Common myeloid progenitor, CD34-positive (primary cell): ENCODE measurements around the gene SHQ1. TPM values are rescaled to one million over a fixed set of nuclear protein-coding genes. Genes with fewer than 3 reads are reported as not detected.

Experiments
- CTCF ChIA-PET: fragments of 350-600 bp; sonication (Branson Sonifier 250); formaldehyde crosslinking; loops from one replicate; lab custom pipeline; 2021; ENCODE audit warnings: antibody characterized with exemption; lab: Charles Lee
- POLR2A ChIA-PET: fragments of 350-600 bp; sonication (Branson Sonifier 250); formaldehyde crosslinking; loops from one replicate; lab custom pipeline; 2021; ENCODE audit warnings: antibody characterized with exemption; lab: Charles Lee
- DNase-seq, 3 donors: peaks; one replicate each; pipeline versions ENCODE4 v3.0.0 to v3.0.0-alpha.2; 2013
- H3K27ac ChIP-seq, 2 experiments: 1 replicate in 1 of 2; 2 replicates in 1 of 2; pipeline ENCODE4 v1.7.0; 2013; ENCODE audit warnings: inconsistent platforms in 2 of 2, low read length in 2 of 2, mild to moderate bottlenecking in 2 of 2, low read depth in 1 of 2, moderate library complexity in 1 of 2; ENCODE audit not compliant: severe bottlenecking in 2 of 2, insufficient read depth in 1 of 2, poor library complexity in 1 of 2
- H3K27me3 ChIP-seq, 5 experiments: replicated peaks in 2 of 5; 1 replicate in 3 of 5; 2 replicates in 2 of 5; pipeline versions ENCODE4 v1.6.1 to v1.7.0; 2013; ENCODE audit warnings: low read length in 4 of 5, mild to moderate bottlenecking in 2 of 5, moderate library complexity in 2 of 5, inconsistent platforms in 1 of 5; ENCODE audit not compliant: insufficient read depth in 5 of 5, control insufficient read depth in 4 of 5
- H3K36me3 ChIP-seq, 4 experiments: 1 replicate in 2 of 4; 2 replicates in 2 of 4; pipeline versions ENCODE4 v1.6.1 to v1.7.0; 2013; ENCODE audit warnings: low read length in 3 of 4, control low read depth in 1 of 4, mild to moderate bottlenecking in 1 of 4; ENCODE audit not compliant: control insufficient read depth in 4 of 4, insufficient read depth in 4 of 4
- H3K4me1 ChIP-seq, 4 experiments: 1 replicate in 3 of 4; 2 replicates in 1 of 4; pipeline versions ENCODE4 v1.6.1 to v1.7.1; 2013; ENCODE audit warnings: low read length in 3 of 4, mild to moderate bottlenecking in 3 of 4, control low read depth in 1 of 4, inconsistent platforms in 1 of 4, moderate library complexity in 1 of 4; ENCODE audit not compliant: control insufficient read depth in 4 of 4, insufficient read depth in 4 of 4; ENCODE audit errors: control extremely low read depth in 1 of 4
- H3K4me3 ChIP-seq, 7 experiments: 1 replicate in 4 of 7; 2 replicates in 3 of 7; pipeline versions ENCODE4 v1.5.1 to v1.7.0; 2013; ENCODE audit warnings: mild to moderate bottlenecking in 7 of 7, low read length in 6 of 7, moderate library complexity in 6 of 7, inconsistent platforms in 2 of 7, low read depth in 2 of 7, control low read depth in 1 of 7; ENCODE audit not compliant: insufficient read depth in 4 of 7, control insufficient read depth in 1 of 7; ENCODE audit errors: extremely low read depth in 1 of 7
- H3K9me3 ChIP-seq, 5 experiments: 1 replicate in 4 of 5; 2 replicates in 1 of 5; pipeline versions ENCODE4 v1.6.1 to v1.7.1; 2013; ENCODE audit warnings: low read length in 4 of 5, mild to moderate bottlenecking in 2 of 5, inconsistent platforms in 1 of 5, low read depth in 1 of 5, moderate library complexity in 1 of 5; ENCODE audit not compliant: control insufficient read depth in 4 of 5, insufficient read depth in 2 of 5; ENCODE audit errors: control extremely low read depth in 1 of 5
- WGBS: methylation state at CpG from one replicate; pipeline ENCODE4 v1.1.5; 2013; ENCODE audit not compliant: insufficient coverage; 5-methylcytosine and 5-hydroxymethylcytosine counted together
- polyA plus RNA-seq: library from polyadenylated mRNA; unstranded; fragments of 120-200 nt; gene quantifications from one replicate; pipeline ENCODE4 v1.2.1, GENCODE V29; 2013

The SHQ1 gene
- polyA plus RNA-seq = 14.7 TPM

GRCh38 chr3:72847751-72848702 is at the start of gene SHQ1:
Gene SHQ1, minus strand, starts transcription at chr3:72848445. Its CDS starts 105 bp downstream, at chr3:72848340.
- CTCF ChIA-PET = interaction anchor here (1.0 to 5.0 kb wide), 5 partner anchors 18 to 239 kb away, joined by 3 to 51 read pairs (median 3); no protein-coding TSS in a partner anchor
- H3K4me3 ChIP-seq = peak within 1 kb of the TSS; percentile 54 to 96 (median 87)
- H3K27me3 ChIP-seq = no peaks in the 10 kb centered on the region
- POLR2A ChIA-PET = interaction anchor here (0.6 to 0.8 kb wide), 2 partner anchors 149 to 989 kb away, joined by 3 to 4 read pairs; no protein-coding TSS in a partner anchor
- WGBS = under 1% methylated on average over 73 of the region's 86 CpGs
- H3K4me1 ChIP-seq = peaks cover 19 to 49% (median 32%) of the 10 kb centered on the region in 4 experiments
- no peaks in the 10 kb centered on the region for H3K9me3 ChIP-seq
- H3K27ac ChIP-seq = peak within 1 kb of the TSS in 1 of 2 experiments; percentile 69
- peak; percentile 95 to 97 (median 97) for DNase-seq
- peaks cover 0 to 3% (median 0%) of the 10 kb centered on the region in 4 experiments for H3K36me3 ChIP-seq

DNA sequence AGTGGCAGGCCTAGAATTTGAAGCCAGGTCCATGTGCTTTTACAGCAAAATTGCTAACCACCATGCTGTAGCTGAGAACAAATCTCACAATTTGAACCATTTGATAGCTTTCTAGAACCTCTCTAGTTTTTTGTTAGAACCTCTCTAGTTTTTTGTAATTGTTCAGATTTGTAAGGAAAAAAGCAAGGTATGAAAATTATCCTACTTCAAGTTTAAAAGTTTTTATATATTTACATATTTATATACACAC is 49.4 kb upstream of the SHQ1 start:
- Histone ChIP-seq H3K27ac (no peak overlapping the region), H3K9me3 (no peaks in the 10 kb centered on the region)

GRCh38 chr3:72896996-72897757 is 48.9 kb upstream of the SHQ1 start:
- DNase-seq = no peak
- H3K27ac ChIP-seq = no peak overlapping the region
- WGBS = 95% methylated on average over 3 of the region's 4 CpGs
- no peak overlapping the region for H3K4me3 ChIP-seq
- CTCF ChIA-PET = interaction anchor here (0.7 to 1.1 kb wide), 2 partner anchors 10 to 14 kb away, joined by 3 to 5 read pairs; partner anchors contain the start of gene GXYLT2
- H3K27me3 ChIP-seq = no peaks in the 10 kb centered on the region
- no peaks in the 10 kb centered on the region for H3K9me3 ChIP-seq
- H3K36me3 ChIP-seq = no peaks in the 10 kb centered on the region
- POLR2A ChIA-PET = no interaction called here
- peaks cover 0 to 14% (median 8%) of the 10 kb centered on the region in 4 experiments for H3K4me1 ChIP-seq

More for the DNA sequence above, 49.4 kb upstream of the SHQ1 start:
- Histone ChIP-seq H3K27me3 (no peaks in the 10 kb centered on the region), H3K4me3 (no peak overlapping the region), H3K4me1 (peaks cover 0 to 9% (median 4%) of the 10 kb centered on the region in 4 experiments), H3K36me3 (no peaks in the 10 kb centered on the region)
- ChIA-PET CTCF (interaction anchor here (0.7 to 1.1 kb wide), 2 partner anchors 10 to 14 kb away, joined by 3 to 5 read pairs; partner anchors contain the start of gene GXYLT2), POLR2A (no interaction called here)
- no peak for DNase-seq

DNA sequence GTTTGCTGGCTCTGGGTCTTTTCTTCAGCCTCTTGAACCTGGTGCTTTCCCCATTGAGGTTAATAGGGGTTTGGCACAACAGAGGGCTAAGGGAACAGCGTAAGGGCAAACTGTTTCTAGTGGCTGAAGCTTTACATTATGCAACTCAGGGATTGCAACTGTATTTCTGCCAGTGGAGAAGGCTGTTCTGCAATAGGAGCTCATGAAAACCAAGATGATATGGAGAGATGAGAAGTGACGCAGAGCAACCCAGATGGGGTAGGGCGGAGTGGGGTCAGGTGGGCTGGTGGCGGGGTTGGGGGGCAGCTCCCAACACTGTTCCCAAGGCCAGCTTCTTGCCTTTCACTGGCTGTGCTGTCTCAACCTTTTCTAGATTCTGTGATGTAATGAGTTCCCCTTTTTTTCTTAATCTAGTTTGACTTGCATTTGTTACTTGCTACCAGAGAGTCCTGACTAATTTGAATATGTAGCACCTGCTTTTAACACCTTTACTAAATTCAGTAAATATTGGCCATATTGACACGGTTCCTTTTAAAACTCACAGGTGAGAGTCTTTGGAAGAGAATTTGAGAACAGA is 46.8 kb upstream of the SHQ1 start:
- H3K4me3 ChIP-seq = no peak overlapping the region
- no peaks in the 10 kb centered on the region for H3K9me3 ChIP-seq
- 80% methylated on average over 4 of the region's 5 CpGs for WGBS
- no peaks in the 10 kb centered on the region for H3K36me3 ChIP-seq
- POLR2A ChIA-PET = no interaction called here
- CTCF ChIA-PET = interaction anchor here (1.8 kb wide), 1 partner anchor 11 kb away, joined by 5 read pairs; no protein-coding TSS in a partner anchor
- peaks cover 0 to 20% (median 9%) of the 10 kb centered on the region in 4 experiments for H3K4me1 ChIP-seq
- no peak overlapping the region for H3K27ac ChIP-seq
- peak in 2 of 3 donors; percentile 36 to 41 for DNase-seq
- H3K27me3 ChIP-seq = no peaks in the 10 kb centered on the region

GRCh38 chr3:72892870-72893269 is 44.6 kb upstream of the SHQ1 start:
- 69% methylated on average over 3 of the region's 4 CpGs for WGBS
- CTCF ChIA-PET = interaction anchor here (1.4 to 1.6 kb wide), 3 partner anchors 8 to 43 kb away, joined by 3 to 4 read pairs (median 4); no protein-coding TSS in a partner anchor

DNA sequence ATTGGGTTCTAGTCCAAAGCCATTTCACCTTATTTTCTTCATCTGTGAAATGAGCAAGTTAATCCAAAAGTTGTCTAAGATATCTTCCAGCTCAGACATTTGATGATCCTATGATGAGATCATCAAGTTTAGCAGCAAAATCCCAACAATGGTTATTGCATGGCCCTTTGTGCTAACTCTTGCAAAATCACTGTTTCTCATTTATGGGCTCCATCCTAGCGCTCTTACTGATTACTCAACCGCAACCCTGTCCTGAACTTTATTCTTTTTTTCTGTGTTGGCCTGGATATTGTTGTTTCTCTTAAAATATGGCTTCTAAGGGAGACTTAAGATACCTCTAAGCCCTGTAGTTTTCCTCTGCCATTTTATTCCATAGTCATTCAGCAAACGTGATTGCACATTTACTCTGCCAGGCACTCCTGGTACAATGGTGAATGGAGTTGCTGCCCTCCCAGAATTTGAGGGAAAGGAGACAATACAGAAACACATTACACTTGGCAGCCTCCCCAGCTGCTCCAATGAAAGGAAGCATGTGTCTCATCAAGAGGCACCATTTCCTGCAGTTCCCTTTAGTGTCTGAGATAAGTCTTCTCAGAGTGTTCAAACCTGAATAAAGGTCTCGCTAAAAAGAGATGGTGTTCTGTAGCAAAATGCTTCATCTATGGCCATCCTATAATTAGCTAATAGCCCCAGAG is 44.0 kb upstream of the SHQ1 start:
- ChIA-PET CTCF (interaction anchor here (1.4 to 1.6 kb wide), 6 partner anchors 9 to 171 kb away, joined by 3 to 5 read pairs (median 4); no protein-coding TSS in a partner anchor), POLR2A (interaction anchor here (0.6 kb wide), 1 partner anchor 46 kb away, joined by 4 read pairs; no protein-coding TSS in a partner anchor)
- WGBS = 58% methylated on average over 2 of the region's 4 CpGs
- H3K27me3 ChIP-seq = peaks cover 0 to 15% (median 5%) of the 10 kb centered on the region in 5 experiments
- H3K36me3 ChIP-seq = no peaks in the 10 kb centered on the region
- DNase-seq = peak in 2 of 3 donors; percentile 16 to 21
- no peak overlapping the region for H3K4me3 ChIP-seq
- peaks cover 3 to 34% (median 16%) of the 10 kb centered on the region in 4 experiments for H3K4me1 ChIP-seq
- H3K9me3 ChIP-seq = no peaks in the 10 kb centered on the region
- no peak overlapping the region for H3K27ac ChIP-seq

More at GRCh38 chr3:72892870-72893269, 44.6 kb upstream of the SHQ1 start:
- no peaks in the 10 kb centered on the region for H3K36me3 ChIP-seq
- peaks cover 0 to 14% (median 3%) of the 10 kb centered on the region in 5 experiments for H3K27me3 ChIP-seq
- peaks cover 0 to 28% (median 10%) of the 10 kb centered on the region in 4 experiments for H3K4me1 ChIP-seq
- POLR2A ChIA-PET = interaction anchor here (0.6 kb wide), 1 partner anchor 47 kb away, joined by 4 read pairs; no protein-coding TSS in a partner anchor
- H3K9me3 ChIP-seq = no peaks in the 10 kb centered on the region
- no peak overlapping the region for H3K27ac ChIP-seq
- DNase-seq = peak in 2 of 3 donors; percentile 32 to 35
- no peak overlapping the region for H3K4me3 ChIP-seq
